WTC11 (cell line): ENCODE data around the gene FGF11. TPM values are rescaled to one million over a fixed set of nuclear protein-coding genes. Genes with fewer than 3 reads are reported as not detected.

Source experiments
- ATF6 ChIP-seq: sonication (generic); formaldehyde crosslinking; IDR thresholded peaks from 2 replicates; pipeline ENCODE4 v1.8.1; 2023; ENCODE audit warnings: mild to moderate bottlenecking, missing genetic modification reagents
- CBFB ChIP-seq: sonication (generic); formaldehyde crosslinking; IDR thresholded peaks from 2 replicates; pipeline ENCODE4 v1.8.1; 2022; ENCODE audit warnings: mild to moderate bottlenecking, low read depth, missing genetic modification reagents
- E2F4 ChIP-seq: sonication (generic); formaldehyde crosslinking; IDR thresholded peaks from 2 replicates; pipeline ENCODE4 v1.8.1; 2022; ENCODE audit warnings: low read depth, mild to moderate bottlenecking, moderate library complexity, missing genetic modification reagents, borderline replicate concordance
- EMX1 ChIP-seq: fragments of 250-450 bp; sonication (Bioruptor Pico); IDR thresholded peaks from 2 replicates; pipeline ENCODE4 v1.8.0; 2021; ENCODE audit warnings: mild to moderate bottlenecking
- ESRRA ChIP-seq: sonication (generic); formaldehyde crosslinking; IDR thresholded peaks from 2 replicates; pipeline ENCODE4 v1.8.1; 2022; ENCODE audit warnings: mild to moderate bottlenecking, missing genetic modification reagents, borderline replicate concordance
- FOXP1 ChIP-seq: sonication (generic); formaldehyde crosslinking; IDR thresholded peaks from 2 replicates; pipeline ENCODE4 v1.8.0; 2022; ENCODE audit warnings: missing genetic modification reagents, mild to moderate bottlenecking, moderate library complexity, borderline replicate concordance
- GRHL2 ChIP-seq: fragments of 250-450 bp; sonication (Bioruptor Pico); IDR thresholded peaks from 2 replicates; pipeline ENCODE4 v1.8.0; 2022; ENCODE audit warnings: mild to moderate bottlenecking, moderate library complexity; ENCODE audit not compliant: insufficient replicate concordance, severe bottlenecking
- HMGA2 ChIP-seq: fragments of 250-450 bp; sonication (Bioruptor Pico); IDR thresholded peaks from 2 replicates; pipeline ENCODE4 v1.4.0; 2021; ENCODE audit warnings: mild to moderate bottlenecking, moderate library complexity
- IRF2 ChIP-seq: sonication (generic); formaldehyde crosslinking; IDR thresholded peaks from 2 replicates; pipeline ENCODE4 v1.8.0; 2022; ENCODE audit warnings: low read depth, missing genetic modification reagents, borderline replicate concordance
- JAZF1 ChIP-seq: fragments of 250-450 bp; sonication (Bioruptor Pico); IDR thresholded peaks from 2 replicates; pipeline ENCODE4 v1.9.0; 2021; ENCODE audit warnings: moderate library complexity, mild to moderate bottlenecking, inconsistent platforms
- JUN ChIP-seq: sonication (generic); formaldehyde crosslinking; IDR thresholded peaks from 2 replicates; pipeline ENCODE4 v1.8.0; 2023; ENCODE audit warnings: mild to moderate bottlenecking, missing genetic modification reagents
- KAT7 ChIP-seq: sonication (generic); formaldehyde crosslinking; IDR thresholded peaks from 2 replicates; pipeline ENCODE4 v1.8.1; 2023; ENCODE audit warnings: missing genetic modification reagents, mild to moderate bottlenecking, borderline replicate concordance
- SOX15 ChIP-seq: fragments of 250-450 bp; sonication (Bioruptor Pico); IDR thresholded peaks from 2 replicates; pipeline ENCODE4 v1.9.0; 2021; ENCODE audit warnings: mild to moderate bottlenecking
- STAT6 ChIP-seq: sonication (generic); formaldehyde crosslinking; conservative IDR thresholded peaks from 2 replicates; pipeline ENCODE4 v1.8.1; 2023; ENCODE audit warnings: mild to moderate bottlenecking, low read depth, missing genetic modification reagents, moderate library complexity
- TEAD4 ChIP-seq: sonication (generic); formaldehyde crosslinking; IDR thresholded peaks from 2 replicates; pipeline ENCODE4 v1.8.0; 2022; ENCODE audit warnings: mild to moderate bottlenecking, missing genetic modification reagents
- USF1 ChIP-seq: sonication (generic); formaldehyde crosslinking; IDR thresholded peaks from 2 replicates; pipeline ENCODE4 v1.8.0; 2022; ENCODE audit warnings: mild to moderate bottlenecking, missing genetic modification reagents
- ZBTB21 ChIP-seq: sonication (generic); formaldehyde crosslinking; IDR thresholded peaks from 2 replicates; pipeline ENCODE4 v1.8.1; 2023; ENCODE audit warnings: mild to moderate bottlenecking, missing genetic modification reagents, borderline replicate concordance
- ZBTB43 ChIP-seq: sonication (generic); formaldehyde crosslinking; IDR thresholded peaks from 2 replicates; pipeline ENCODE4 v1.8.1; 2023; ENCODE audit warnings: mild to moderate bottlenecking, missing genetic modification reagents
- ZNF121 ChIP-seq: sonication (generic); formaldehyde crosslinking; IDR thresholded peaks from 2 replicates; pipeline ENCODE4 v1.8.0; 2023; ENCODE audit warnings: missing genetic modification reagents
- ZNF138 ChIP-seq: sonication (generic); formaldehyde crosslinking; conservative IDR thresholded peaks from 2 replicates; pipeline ENCODE4 v1.8.1; 2022; ENCODE audit warnings: mild to moderate bottlenecking, moderate library complexity, missing genetic modification reagents
- ZNF396 ChIP-seq: fragments of 250-450 bp; sonication (Bioruptor Pico); IDR thresholded peaks from 2 replicates; pipeline ENCODE4 v1.8.0; 2021; ENCODE audit warnings: mild to moderate bottlenecking, moderate library complexity, borderline replicate concordance
- ZNF512 ChIP-seq: sonication (generic); formaldehyde crosslinking; IDR thresholded peaks from 2 replicates; pipeline ENCODE4 v1.8.1; 2022; ENCODE audit warnings: missing genetic modification reagents, borderline replicate concordance
- total RNA-seq: library from RNA; stranded (reverse); gene quantifications from 3 replicates; pipeline ENCODE4 v1.2.3, GENCODE V29; 2021
- TF ChIP-seq, protein P1 (sequence below): fragments of 250-450 bp; sonication (Bioruptor Pico); IDR thresholded peaks from 2 replicates; pipeline ENCODE4 v1.9.0; 2021; ENCODE audit warnings: mild to moderate bottlenecking
- TF ChIP-seq, protein P2 (sequence below): fragments of 200-600 bp; IDR thresholded peaks from 2 replicates; pipeline ENCODE4 v1.8.0; 2022; ENCODE audit warnings: antibody characterized with exemption
- TF ChIP-seq, protein P3 (sequence below): sonication (generic); formaldehyde crosslinking; IDR thresholded peaks from 2 replicates; pipeline ENCODE4 v1.8.1; 2023; ENCODE audit warnings: mild to moderate bottlenecking, missing genetic modification reagents, moderate library complexity

The FGF11 gene
- total RNA-seq, 1 experiment from 2014 or later = 19.8 TPM

- TF ChIP-seq JAZF1 (CRISPR knock-in tag) = no peak
- TF ChIP-seq USF1 (CRISPR knock-in tag) = peak; percentile 57
- TF ChIP-seq ATF6 (CRISPR knock-in tag) = no peak
- no peak for TF ChIP-seq ZNF396 (CRISPR knock-in tag)
- peak; percentile 43; the same call in 1 of the 2 replicates for TF ChIP-seq TEAD4
- TF ChIP-seq ZNF512 (CRISPR knock-in tag) = no peak
- TF ChIP-seq, protein P1, sequence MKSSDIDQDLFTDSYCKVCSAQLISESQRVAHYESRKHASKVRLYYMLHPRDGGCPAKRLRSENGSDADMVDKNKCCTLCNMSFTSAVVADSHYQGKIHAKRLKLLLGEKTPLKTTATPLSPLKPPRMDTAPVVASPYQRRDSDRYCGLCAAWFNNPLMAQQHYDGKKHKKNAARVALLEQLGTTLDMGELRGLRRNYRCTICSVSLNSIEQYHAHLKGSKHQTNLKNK (CRISPR knock-in tag) = peak; percentile 96
- no peak for TF ChIP-seq ZNF121 (CRISPR knock-in tag)
- peak; percentile 44; the same call in 1 of the 2 replicates for TF ChIP-seq JUN (CRISPR knock-in tag)
- TF ChIP-seq SOX15 (CRISPR knock-in tag) = peak; percentile 79
- TF ChIP-seq, protein P2, sequence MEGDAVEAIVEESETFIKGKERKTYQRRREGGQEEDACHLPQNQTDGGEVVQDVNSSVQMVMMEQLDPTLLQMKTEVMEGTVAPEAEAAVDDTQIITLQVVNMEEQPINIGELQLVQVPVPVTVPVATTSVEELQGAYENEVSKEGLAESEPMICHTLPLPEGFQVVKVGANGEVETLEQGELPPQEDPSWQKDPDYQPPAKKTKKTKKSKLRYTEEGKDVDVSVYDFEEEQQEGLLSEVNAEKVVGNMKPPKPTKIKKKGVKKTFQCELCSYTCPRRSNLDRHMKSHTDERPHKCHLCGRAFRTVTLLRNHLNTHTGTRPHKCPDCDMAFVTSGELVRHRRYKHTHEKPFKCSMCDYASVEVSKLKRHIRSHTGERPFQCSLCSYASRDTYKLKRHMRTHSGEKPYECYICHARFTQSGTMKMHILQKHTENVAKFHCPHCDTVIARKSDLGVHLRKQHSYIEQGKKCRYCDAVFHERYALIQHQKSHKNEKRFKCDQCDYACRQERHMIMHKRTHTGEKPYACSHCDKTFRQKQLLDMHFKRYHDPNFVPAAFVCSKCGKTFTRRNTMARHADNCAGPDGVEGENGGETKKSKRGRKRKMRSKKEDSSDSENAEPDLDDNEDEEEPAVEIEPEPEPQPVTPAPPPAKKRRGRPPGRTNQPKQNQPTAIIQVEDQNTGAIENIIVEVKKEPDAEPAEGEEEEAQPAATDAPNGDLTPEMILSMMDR = no peak
- peak; percentile 92; the same call in 1 of the 2 replicates for TF ChIP-seq E2F4 (CRISPR knock-in tag)
- TF ChIP-seq ZBTB43 (CRISPR knock-in tag) = no peak
- TF ChIP-seq, protein P3, sequence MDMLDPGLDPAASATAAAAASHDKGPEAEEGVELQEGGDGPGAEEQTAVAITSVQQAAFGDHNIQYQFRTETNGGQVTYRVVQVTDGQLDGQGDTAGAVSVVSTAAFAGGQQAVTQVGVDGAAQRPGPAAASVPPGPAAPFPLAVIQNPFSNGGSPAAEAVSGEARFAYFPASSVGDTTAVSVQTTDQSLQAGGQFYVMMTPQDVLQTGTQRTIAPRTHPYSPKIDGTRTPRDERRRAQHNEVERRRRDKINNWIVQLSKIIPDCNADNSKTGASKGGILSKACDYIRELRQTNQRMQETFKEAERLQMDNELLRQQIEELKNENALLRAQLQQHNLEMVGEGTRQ (CRISPR knock-in tag) = no peak
- TF ChIP-seq IRF2 (CRISPR knock-in tag) = no peak
- no peak for TF ChIP-seq GRHL2 (CRISPR knock-in tag)
- TF ChIP-seq EMX1 (CRISPR knock-in tag) = 0 out of 2 replicates have a peak, but pooled peaks have one; percentile 76
- TF ChIP-seq STAT6 (CRISPR knock-in tag) = no peak
- peak; percentile 63; the same call in 1 of the 2 replicates for TF ChIP-seq FOXP1 (CRISPR knock-in tag)
- peak; percentile 69; the same call in 1 of the 2 replicates for TF ChIP-seq ZBTB21
- TF ChIP-seq HMGA2 (CRISPR knock-in tag) = peak; percentile 40
- TF ChIP-seq CBFB (CRISPR knock-in tag) = peak; percentile 89; the same call in 1 of the 2 replicates
- no peak for TF ChIP-seq ZNF138 (CRISPR knock-in tag)
- no peak for TF ChIP-seq KAT7
- TF ChIP-seq ESRRA (CRISPR knock-in tag) = peak; percentile 64; the same call in 1 of the 2 replicates
Observed at GRCh38 chr17:7484067-7484918, 45.0 kb downstream of the FGF11 start, which contains the start of gene POLR2A (continued).
